Hepatic stellate cell (primary cell): ENCODE measurements around the gene CLDN15.
"Not testable (repeated sequence)": the region's sequence is repeated elsewhere in the genome, so short reads cannot be mapped to it uniquely, and the experiment has no call there.

ENCODE experiments used
- DNase-seq: peaks from one replicate; pipeline ENCODE4 v3.0.0; 2011; ENCODE audit warnings: low spot score

CLDN15 gene

GRCh38 chr7:101222275-101222830, 15.2 kb downstream of the CLDN15 start:
- no peak for DNase-seq

- no peak for DNase-seq
These were observed 17.3 kb downstream of the CLDN15 start for GRCh38 chr7:101220295-101220694.

GRCh38 chr7:101218236-101219125, 19.1 kb downstream of the CLDN15 start:
- DNase-seq: no peak

- DNase-seq: peak; percentile 100
These were observed 20.0 kb downstream of the CLDN15 start, which contains the start of the genes PLOD3 and ZNHIT1 for GRCh38 chr7:101217388-101218235. Gene PLOD3 (minus strand): TSS chr7:101217581. CDS start chr7:101217274, 307 bp downstream. Gene ZNHIT1 (plus strand): TSS chr7:101218165. CDS start chr7:101218196, 31 bp downstream.

- DNase-seq: no peak
These were observed 20.7 kb downstream of the CLDN15 start for GRCh38 chr7:101216860-101217387.

GRCh38 chr7:101216001-101216859, 21.4 kb downstream of the CLDN15 start:
- peak; percentile 62 for DNase-seq

- DNase-seq: no peak
These were observed 25.6 kb downstream of the CLDN15 start for GRCh38 chr7:101212014-101212413.

GRCh38 chr7:101211501-101211900, 26.1 kb downstream of the CLDN15 start:
- DNase-seq: no peak

GRCh38 chr7:101210143-101210542, 27.5 kb downstream of the CLDN15 start:
- no peak for DNase-seq

GRCh38 chr7:101208794-101209193, 28.8 kb downstream of the CLDN15 start:
- DNase-seq: no peak

- no peak for DNase-seq
These were observed 30.1 kb downstream of the CLDN15 start for GRCh38 chr7:101207459-101207858.

GRCh38 chr7:101206665-101207042, 30.9 kb downstream of the CLDN15 start:
- no peak for DNase-seq

GRCh38 chr7:101205901-101206664, 31.5 kb downstream of the CLDN15 start:
- no peak for DNase-seq

- not testable (repeated sequence) for DNase-seq
These were observed 33.6 kb downstream of the CLDN15 start for GRCh38 chr7:101203740-101204738.

GRCh38 chr7:101202603-101202918, 35.0 kb downstream of the CLDN15 start:
- DNase-seq: no peak

GRCh38 chr7:101201695-101202602, 35.7 kb downstream of the CLDN15 start:
- DNase-seq: no peak

- no peak for DNase-seq
These were observed 36.6 kb downstream of the CLDN15 start, which contains the start of gene MOGAT3 for GRCh38 chr7:101200862-101201599. Gene MOGAT3 (minus strand): TSS chr7:101201036. CDS start chr7:101200854, 182 bp downstream.
